Measurements from ENCODE around the gene TNS3.

The TNS3 gene

GRCh38 chr7:47371317-47371716 is 210.6 kb downstream of the TNS3 start:
- TF ChIP-seq CTCF (IDR thresholded peaks at IDR 0.05; ENCODE audit: borderline replicate concordance, insufficient read depth, low read depth, low read length) = no peak
- H3K4me3 ChIP-seq (ENCODE audit: low read depth, low read length) = no peak overlapping the region

DNA sequence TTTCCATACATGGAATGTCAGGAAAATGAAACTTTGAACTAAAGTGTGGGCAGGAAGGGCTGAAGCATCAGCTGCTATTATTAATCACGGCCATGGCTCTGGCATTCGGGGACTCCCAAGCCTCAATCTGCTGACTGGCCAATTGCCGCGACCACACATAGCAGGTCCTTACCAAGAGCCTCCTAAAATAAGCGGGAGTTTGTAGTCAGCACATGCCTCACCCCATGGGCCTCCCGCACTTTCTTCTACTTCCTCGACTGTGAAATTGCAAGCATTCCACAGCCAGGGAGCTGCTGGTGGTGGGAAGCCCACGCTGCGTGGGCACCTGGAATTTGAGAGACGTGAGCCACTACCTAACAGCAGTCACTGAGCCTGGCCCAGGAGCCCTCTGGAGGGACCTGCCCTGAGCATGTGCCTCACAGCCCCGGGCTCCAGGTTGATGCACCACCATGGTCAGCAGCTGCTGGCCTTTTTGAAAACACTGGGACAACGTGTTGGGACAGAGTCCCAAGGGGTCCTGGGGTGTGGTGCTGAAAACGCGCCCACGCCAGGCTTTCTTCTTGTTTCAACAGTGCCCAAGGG is 211.4 kb downstream of the TNS3 start:
- no peak for TF ChIP-seq CTCF (IDR thresholded peaks at IDR 0.05; ENCODE audit: borderline replicate concordance, insufficient read depth, low read depth, low read length)
- H3K4me3 ChIP-seq (ENCODE audit: low read depth, low read length) = no peak overlapping the region

- H3K4me3 ChIP-seq (ENCODE audit: low read depth, low read length) = no peak overlapping the region
- no peak for TF ChIP-seq CTCF (IDR thresholded peaks at IDR 0.05; ENCODE audit: borderline replicate concordance, insufficient read depth, low read depth, low read length)
These were observed 212.2 kb downstream of the TNS3 start for GRCh38 chr7:47369736-47370135.

- no peak overlapping the region for H3K4me3 ChIP-seq (ENCODE audit: low read depth, low read length)
- no peak for TF ChIP-seq CTCF (IDR thresholded peaks at IDR 0.05; ENCODE audit: borderline replicate concordance, insufficient read depth, low read depth, low read length)
These were observed 213.6 kb downstream of the TNS3 start for GRCh38 chr7:47368190-47368812.

DNA sequence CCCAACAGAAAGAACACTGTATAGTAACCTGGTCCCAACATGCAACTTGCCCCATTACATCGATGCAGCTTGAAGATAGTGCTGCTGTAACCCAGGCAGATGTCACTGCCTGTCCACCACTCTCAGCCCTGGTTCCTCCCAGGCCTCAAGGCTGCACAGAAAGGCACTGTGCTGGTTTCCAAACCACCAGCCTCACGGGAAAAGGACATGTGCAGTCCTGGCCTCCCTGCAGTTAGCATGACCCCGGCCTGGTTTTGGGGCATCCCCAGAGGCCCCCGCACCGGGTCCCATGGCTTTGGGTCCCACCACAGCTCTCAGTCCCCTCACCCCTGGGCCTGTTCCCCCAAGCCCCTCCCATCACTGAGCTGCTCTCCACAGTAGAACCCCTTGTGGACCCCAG is 214.5 kb downstream of the TNS3 start:
- no peak overlapping the region for H3K4me3 ChIP-seq (ENCODE audit: low read depth, low read length)
- no peak for TF ChIP-seq CTCF (IDR thresholded peaks at IDR 0.05; ENCODE audit: borderline replicate concordance, insufficient read depth, low read depth, low read length)

DNA sequence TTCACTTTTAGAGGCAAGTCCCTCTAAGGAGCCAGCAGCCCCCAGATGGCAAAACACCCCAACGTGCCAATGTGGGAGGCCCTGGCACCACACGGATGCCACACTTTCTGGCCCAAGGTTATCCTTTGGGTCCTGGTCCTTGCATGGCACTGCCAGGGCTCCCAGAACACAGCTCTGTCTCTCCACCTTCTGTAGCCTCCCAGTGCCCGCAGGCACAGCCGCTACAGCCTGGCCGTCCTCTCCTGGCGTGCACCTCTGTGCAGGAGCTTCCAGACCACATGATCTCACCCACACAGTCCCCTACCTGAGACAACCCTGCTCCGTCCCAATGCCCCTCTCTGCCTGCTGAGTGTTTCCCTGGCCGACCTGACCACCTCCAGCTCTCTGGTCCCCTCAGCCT is 215.0 kb downstream of the TNS3 start:
- TF ChIP-seq CTCF (IDR thresholded peaks at IDR 0.05; ENCODE audit: borderline replicate concordance, insufficient read depth, low read depth, low read length) = no peak

DNA sequence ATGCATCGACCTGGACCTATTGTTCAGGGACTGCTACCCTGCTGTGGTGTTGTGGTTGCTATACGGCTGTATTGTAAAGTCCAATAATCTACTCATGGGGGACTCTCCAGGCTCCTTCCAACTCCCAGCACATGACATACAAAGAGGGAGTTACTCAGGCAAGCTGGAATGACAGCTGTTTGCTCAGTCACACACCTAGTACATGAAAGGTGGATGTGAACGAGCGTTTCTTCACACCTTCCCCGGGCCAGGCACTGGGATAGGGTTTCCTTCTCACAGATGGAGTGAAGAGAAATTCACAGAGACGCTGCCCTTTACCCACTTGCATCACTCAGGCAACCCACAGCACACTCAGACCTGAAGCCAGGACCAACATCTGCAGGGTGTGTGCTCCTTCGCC is 215.7 kb downstream of the TNS3 start:
- no peak for TF ChIP-seq CTCF (IDR thresholded peaks at IDR 0.05; ENCODE audit: borderline replicate concordance, insufficient read depth, low read depth, low read length)
- no peak overlapping the region for H3K4me3 ChIP-seq (ENCODE audit: low read depth, low read length)

More for the DNA sequence above, 215.0 kb downstream of the TNS3 start:
- H3K4me3 ChIP-seq (ENCODE audit: low read depth, low read length) = no peak overlapping the region

Measured in GM12875 (cell line).